ENCODE data around the gene PTPRG.

DNA sequence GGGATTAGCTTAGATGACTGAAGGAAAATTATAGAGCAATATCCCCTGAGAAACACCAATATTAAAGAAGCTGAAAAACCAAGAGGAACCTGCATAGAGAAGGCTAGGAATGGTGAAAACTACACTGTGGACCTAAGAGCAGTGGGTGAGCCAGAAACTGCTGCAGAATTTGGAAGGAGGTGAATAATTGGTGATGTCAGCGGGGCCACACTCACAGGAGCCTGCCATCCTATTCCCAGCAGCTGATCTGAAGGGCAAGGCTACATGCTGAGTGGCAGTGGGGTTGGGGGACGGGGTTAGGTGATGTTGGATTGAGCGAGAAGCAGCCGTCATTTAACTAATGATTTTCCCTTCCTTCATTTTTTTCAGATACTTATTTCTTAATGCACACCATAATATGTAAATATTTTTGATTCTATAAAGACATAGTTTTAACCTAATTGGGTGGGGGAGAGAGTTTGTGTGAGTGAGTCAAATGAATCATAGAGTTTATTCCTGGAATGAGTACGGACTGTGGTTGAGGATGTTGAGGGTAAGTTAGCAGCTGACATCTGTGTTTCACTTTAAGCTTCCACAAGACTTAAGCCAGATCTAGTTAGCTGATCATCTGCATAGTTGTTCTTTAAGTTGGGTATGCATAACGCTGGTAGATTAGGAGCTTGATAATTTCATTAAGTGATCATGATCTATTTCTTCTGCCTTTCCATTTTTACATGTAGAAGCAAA is 222.8 kb downstream of the PTPRG start:
- no peak for TF ChIP-seq POLR2A (IDR thresholded peaks at IDR 0.05)
- TF ChIP-seq, protein P1, sequence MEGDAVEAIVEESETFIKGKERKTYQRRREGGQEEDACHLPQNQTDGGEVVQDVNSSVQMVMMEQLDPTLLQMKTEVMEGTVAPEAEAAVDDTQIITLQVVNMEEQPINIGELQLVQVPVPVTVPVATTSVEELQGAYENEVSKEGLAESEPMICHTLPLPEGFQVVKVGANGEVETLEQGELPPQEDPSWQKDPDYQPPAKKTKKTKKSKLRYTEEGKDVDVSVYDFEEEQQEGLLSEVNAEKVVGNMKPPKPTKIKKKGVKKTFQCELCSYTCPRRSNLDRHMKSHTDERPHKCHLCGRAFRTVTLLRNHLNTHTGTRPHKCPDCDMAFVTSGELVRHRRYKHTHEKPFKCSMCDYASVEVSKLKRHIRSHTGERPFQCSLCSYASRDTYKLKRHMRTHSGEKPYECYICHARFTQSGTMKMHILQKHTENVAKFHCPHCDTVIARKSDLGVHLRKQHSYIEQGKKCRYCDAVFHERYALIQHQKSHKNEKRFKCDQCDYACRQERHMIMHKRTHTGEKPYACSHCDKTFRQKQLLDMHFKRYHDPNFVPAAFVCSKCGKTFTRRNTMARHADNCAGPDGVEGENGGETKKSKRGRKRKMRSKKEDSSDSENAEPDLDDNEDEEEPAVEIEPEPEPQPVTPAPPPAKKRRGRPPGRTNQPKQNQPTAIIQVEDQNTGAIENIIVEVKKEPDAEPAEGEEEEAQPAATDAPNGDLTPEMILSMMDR (IDR thresholded peaks at IDR 0.05): no peak
- TF ChIP-seq EP300 (IDR thresholded peaks at IDR 0.05): no peak

All from suprapubic skin (tissue), 3 donors.